ENCODE data around the gene ADCY2.
A peak's percentile ranks its signal among the peaks of the same experiment; 100 is the strongest.

ADCY2 gene

GRCh38 chr5:7877851-7878250 is 481.9 kb downstream of the ADCY2 start:
- no peak for DNase-seq

GRCh38 chr5:7878381-7878873 is 482.5 kb downstream of the ADCY2 start:
- peak; percentile 60 for DNase-seq

Measured in hematopoietic multipotent progenitor cell treated with erythropoietin and hydrocortisone succinate and interleukin-3 and kit ligand, for 4 days (in vitro differentiated cells).